ENCODE results near the gene PDZK1IP1.

DNA sequence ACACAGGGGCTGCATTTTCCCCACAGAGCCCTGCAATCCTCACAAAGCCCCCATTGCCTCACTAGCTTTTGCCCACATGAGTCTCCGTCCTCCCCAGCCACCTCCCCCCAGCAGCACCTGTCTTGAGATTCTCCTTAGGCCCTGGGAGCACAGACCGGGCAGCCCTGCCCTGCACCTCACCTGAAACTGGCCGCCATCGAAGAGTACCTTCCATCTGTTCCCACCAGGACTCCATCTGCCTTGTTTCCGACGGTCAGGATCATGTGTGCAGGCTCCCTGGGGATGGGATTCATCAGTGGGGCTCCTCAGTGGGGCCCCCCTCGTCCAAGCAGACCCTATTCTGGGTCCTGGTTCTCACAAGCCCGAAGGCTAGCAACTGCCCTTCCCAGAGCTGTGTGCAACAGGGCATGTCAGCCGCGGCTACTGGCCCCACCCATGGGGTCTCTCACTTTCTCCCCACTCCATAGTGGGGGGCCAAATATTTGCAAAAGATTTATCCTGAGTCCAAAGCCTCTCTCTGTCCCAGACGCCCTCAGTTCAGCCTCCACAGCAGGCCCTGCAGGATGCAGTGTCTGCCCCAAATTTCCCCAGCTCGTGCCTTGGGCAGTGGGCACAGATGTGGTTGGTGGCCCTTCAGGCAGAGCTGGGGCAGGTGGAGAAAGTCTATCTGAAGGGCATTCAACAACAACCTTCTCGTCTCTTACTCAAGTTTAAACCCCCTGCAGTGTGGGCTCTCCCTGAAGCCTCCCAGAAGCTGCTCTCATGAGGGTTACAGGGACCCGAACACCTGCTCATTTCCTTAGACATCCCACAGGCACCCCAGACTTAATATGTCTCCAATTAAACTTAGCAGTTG, 4.8 kb downstream of the PDZK1IP1 start:
- TF ChIP-seq, protein P1, sequence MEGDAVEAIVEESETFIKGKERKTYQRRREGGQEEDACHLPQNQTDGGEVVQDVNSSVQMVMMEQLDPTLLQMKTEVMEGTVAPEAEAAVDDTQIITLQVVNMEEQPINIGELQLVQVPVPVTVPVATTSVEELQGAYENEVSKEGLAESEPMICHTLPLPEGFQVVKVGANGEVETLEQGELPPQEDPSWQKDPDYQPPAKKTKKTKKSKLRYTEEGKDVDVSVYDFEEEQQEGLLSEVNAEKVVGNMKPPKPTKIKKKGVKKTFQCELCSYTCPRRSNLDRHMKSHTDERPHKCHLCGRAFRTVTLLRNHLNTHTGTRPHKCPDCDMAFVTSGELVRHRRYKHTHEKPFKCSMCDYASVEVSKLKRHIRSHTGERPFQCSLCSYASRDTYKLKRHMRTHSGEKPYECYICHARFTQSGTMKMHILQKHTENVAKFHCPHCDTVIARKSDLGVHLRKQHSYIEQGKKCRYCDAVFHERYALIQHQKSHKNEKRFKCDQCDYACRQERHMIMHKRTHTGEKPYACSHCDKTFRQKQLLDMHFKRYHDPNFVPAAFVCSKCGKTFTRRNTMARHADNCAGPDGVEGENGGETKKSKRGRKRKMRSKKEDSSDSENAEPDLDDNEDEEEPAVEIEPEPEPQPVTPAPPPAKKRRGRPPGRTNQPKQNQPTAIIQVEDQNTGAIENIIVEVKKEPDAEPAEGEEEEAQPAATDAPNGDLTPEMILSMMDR (IDR thresholded peaks at IDR 0.05): no peak
- no peak for TF ChIP-seq ZFX (IDR thresholded peaks at IDR 0.05; ENCODE audit: borderline replicate concordance)

Measured in 22Rv1 (cell line).